HEK293 (cell line): Measurements from ENCODE around the gene KLK15.

Experiments
- CTCF ChIA-PET: fragments of 350-600 bp; formaldehyde crosslinking; extraction: SDS; loops from one replicate; lab custom pipeline; 2021; ENCODE audit warnings: antibody characterized with exemption; lab: Yijun Ruan, JAX
- POLR2A ChIA-PET: fragments of 300-600 bp; formaldehyde crosslinking; extraction: SDS; loops from one replicate; lab custom pipeline; 2020; ENCODE audit warnings: antibody characterized with exemption, inconsistent platforms; lab: Yijun Ruan, JAX
- H3K27ac ChIP-seq: fragments of 200-500 bp; sonication (Bioruptor generic); 2 replicates; pipeline ENCODE4 v1.5.1; 2014; ENCODE audit warnings: low read depth, low read length, control low read depth, inconsistent platforms; ENCODE audit errors: extremely low read depth
- H3K36me3 ChIP-seq, 2 experiments: fragments of 200-500 bp in 1 of 2; sonication (Bioruptor generic) in 1 of 2; 1 replicate in 1 of 2; 2 replicates in 1 of 2; pipeline ENCODE4 v1.5.1; 2014 to 2017; ENCODE audit warnings: inconsistent platforms in 2 of 2, low read length in 2 of 2; ENCODE audit not compliant: control insufficient read depth in 2 of 2, insufficient read depth in 1 of 2
- H3K4me1 ChIP-seq: fragments of 200-500 bp; sonication (Bioruptor generic); 2 replicates; pipeline ENCODE4 v1.5.1; 2014; ENCODE audit warnings: mild to moderate bottlenecking, low read length, inconsistent platforms; ENCODE audit not compliant: control insufficient read depth, insufficient read depth
- H3K4me3 ChIP-seq: 2 replicates; pipeline ENCODE4 v1.5.1; 2011; ENCODE audit warnings: low read depth, mild to moderate bottlenecking, control low read depth, low read length, moderate library complexity
- H3K9me3 ChIP-seq: fragments of 200-500 bp; sonication (Bioruptor generic); 2 replicates; pipeline ENCODE4 v1.5.1; 2014; ENCODE audit warnings: low read depth, low read length, inconsistent platforms; ENCODE audit not compliant: control insufficient read depth, insufficient read depth
- BCL6B ChIP-seq: fragments of 450-650 bp; formaldehyde crosslinking; IDR thresholded peaks from 2 replicates; pipeline ENCODE4 v1.5.1; 2017; ENCODE audit warnings: missing biosample characterization, missing genetic modification characterization
- IKZF3 ChIP-seq: fragments of 450-650 bp; IDR thresholded peaks from 2 replicates; pipeline ENCODE4 v1.5.0; 2018; ENCODE audit warnings: missing biosample characterization, mild to moderate bottlenecking, missing genetic modification characterization, moderate library complexity
- PBX3 ChIP-seq: sonication (generic); formaldehyde crosslinking; IDR thresholded peaks from 2 replicates; pipeline ENCODE4 v1.8.1; 2022; ENCODE audit warnings: mild to moderate bottlenecking, moderate library complexity, missing genetic modification reagents
- PRDM6 ChIP-seq: fragments of 450-650 bp; formaldehyde crosslinking; IDR thresholded peaks from 2 replicates; pipeline ENCODE4 v1.5.1; 2017; ENCODE audit warnings: missing biosample characterization, missing genetic modification characterization
- TCF7L2 ChIP-seq: IDR thresholded peaks from 2 replicates; pipeline ENCODE4 v1.6.1; 2011; ENCODE audit warnings: low read depth, mild to moderate bottlenecking, inconsistent platforms, low read length, moderate library complexity, borderline replicate concordance
- YY1 ChIP-seq: fragments of 450-650 bp; formaldehyde crosslinking; IDR thresholded peaks from 2 replicates; pipeline ENCODE4 v1.5.1; 2018; ENCODE audit warnings: missing biosample characterization, missing genetic modification characterization
- ZBTB17 ChIP-seq: fragments of 450-650 bp; formaldehyde crosslinking; IDR thresholded peaks from 2 replicates; pipeline ENCODE4 v1.5.1; 2016; ENCODE audit warnings: missing biosample characterization, missing genetic modification characterization
- ZNF132 ChIP-seq: fragments of 450-650 bp; formaldehyde crosslinking; IDR thresholded peaks from 2 replicates; pipeline ENCODE4 v1.5.1; 2017; ENCODE audit warnings: missing biosample characterization, missing genetic modification characterization, borderline replicate concordance
- ZNF214 ChIP-seq: fragments of 450-650 bp; formaldehyde crosslinking; IDR thresholded peaks from 2 replicates; pipeline ENCODE4 v1.5.1; 2017; ENCODE audit warnings: missing biosample characterization, mild to moderate bottlenecking, missing genetic modification characterization, borderline replicate concordance
- ZNF24 ChIP-seq: fragments of 450-650 bp; formaldehyde crosslinking; IDR thresholded peaks from 2 replicates; pipeline ENCODE4 v1.5.1; 2016; ENCODE audit warnings: missing biosample characterization, missing genetic modification characterization
- ZNF302 ChIP-seq: fragments of 450-650 bp; formaldehyde crosslinking; IDR thresholded peaks from 2 replicates; pipeline ENCODE4 v1.5.1; 2016; ENCODE audit warnings: missing biosample characterization, missing genetic modification characterization, low read depth
- ZNF362 ChIP-seq: fragments of 450-650 bp; formaldehyde crosslinking; IDR thresholded peaks from 2 replicates; pipeline ENCODE4 v1.5.1; 2016; ENCODE audit warnings: missing biosample characterization, missing genetic modification characterization
- ZNF394 ChIP-seq: fragments of 450-650 bp; formaldehyde crosslinking; IDR thresholded peaks from 2 replicates; pipeline ENCODE4 v1.5.1; 2016; ENCODE audit warnings: missing biosample characterization, missing genetic modification characterization, mild to moderate bottlenecking, moderate library complexity, borderline replicate concordance
- ZNF416 ChIP-seq: fragments of 450-650 bp; formaldehyde crosslinking; IDR thresholded peaks from 2 replicates; pipeline ENCODE4 v1.5.1; 2016; ENCODE audit warnings: missing biosample characterization, missing genetic modification characterization
- ZNF518A ChIP-seq: fragments of 450-650 bp; formaldehyde crosslinking; conservative IDR thresholded peaks from 2 replicates; pipeline ENCODE4 v1.5.1; 2016; ENCODE audit warnings: low read depth, missing biosample characterization, missing genetic modification characterization
- ZNF580 ChIP-seq: fragments of 450-650 bp; formaldehyde crosslinking; IDR thresholded peaks from 2 replicates; pipeline ENCODE4 v1.5.1; 2016; ENCODE audit warnings: missing biosample characterization, missing genetic modification characterization
- ZNF623 ChIP-seq: fragments of 450-650 bp; formaldehyde crosslinking; IDR thresholded peaks from 2 replicates; pipeline ENCODE4 v1.5.1; 2016; ENCODE audit warnings: missing biosample characterization, missing genetic modification characterization
- ZNF639 ChIP-seq: fragments of 450-650 bp; formaldehyde crosslinking; IDR thresholded peaks from 2 replicates; pipeline ENCODE4 v1.5.1; 2016; ENCODE audit warnings: missing biosample characterization, missing genetic modification characterization
- ZNF654 ChIP-seq: fragments of 450-650 bp; formaldehyde crosslinking; IDR thresholded peaks from 2 replicates; pipeline ENCODE4 v1.5.1; 2016; ENCODE audit warnings: low read depth, missing biosample characterization, missing genetic modification characterization
- ZNF692 ChIP-seq: fragments of 450-650 bp; formaldehyde crosslinking; IDR thresholded peaks from 2 replicates; pipeline ENCODE4 v1.5.1; 2016; ENCODE audit warnings: missing biosample characterization, missing genetic modification characterization
- ZNF785 ChIP-seq: fragments of 450-650 bp; formaldehyde crosslinking; IDR thresholded peaks from 2 replicates; pipeline ENCODE4 v1.5.1; 2016; ENCODE audit warnings: missing biosample characterization, missing genetic modification characterization

Gene KLK15

GRCh38 chr19:50792272-50793250 is 40.8 kb downstream of the KLK15 start:
- no peak overlapping the region for H3K4me3 ChIP-seq
- POLR2A ChIA-PET: interaction anchor here (0.6 to 7.9 kb wide), 7 partner anchors 10 to 226 kb away, joined by 3 to 85 read pairs (median 6); no protein-coding TSS in a partner anchor
- peaks cover 6 to 25% of the 10 kb centered on the region in 2 experiments; a peak in 2 of 3 replicates for H3K36me3 ChIP-seq
- H3K4me1 ChIP-seq: peaks cover 4% of the 10 kb centered on the region; the same call in 1 of the 2 replicates
- CTCF ChIA-PET: interaction anchor here (0.5 to 9.4 kb wide), 8 partner anchors 9 to 255 kb away, joined by 3 to 79 read pairs (median 4); no protein-coding TSS in a partner anchor
- no peak overlapping the region for H3K27ac ChIP-seq
- no peaks in the 10 kb centered on the region for H3K9me3 ChIP-seq
- TF ChIP-seq BCL6B (tag by site-specific recombination): no peak
- TF ChIP-seq ZNF623 (tag by site-specific recombination): no peak
- TF ChIP-seq TCF7L2: no peak
- TF ChIP-seq YY1 (tag by site-specific recombination): no peak
- no peak for TF ChIP-seq PBX3
- TF ChIP-seq ZNF214 (tag by site-specific recombination): no peak
- no peak for TF ChIP-seq ZNF654
- TF ChIP-seq ZNF24 (tag by site-specific recombination): peak; percentile 36; the same call in 1 of the 2 replicates
- no peak for TF ChIP-seq ZNF302 (tag by site-specific recombination)
- 0 out of 2 replicates have a peak, but pooled peaks have one; percentile 15 for TF ChIP-seq ZNF639 (tag by site-specific recombination)
- no peak for TF ChIP-seq ZNF416 (tag by site-specific recombination)
- TF ChIP-seq ZNF785 (tag by site-specific recombination): peak; percentile 20; the same call in 1 of the 2 replicates
- TF ChIP-seq ZNF394 (tag by site-specific recombination): 0 out of 2 replicates have a peak, but pooled peaks have one; percentile 9
- TF ChIP-seq IKZF3 (tag by site-specific recombination): no peak
- TF ChIP-seq ZNF518A: no peak
- peak; percentile 73 for TF ChIP-seq ZNF362 (tag by site-specific recombination)
- TF ChIP-seq ZNF132 (tag by site-specific recombination): no peak
- TF ChIP-seq PRDM6 (tag by site-specific recombination): no peak
- no peak for TF ChIP-seq ZNF692
- no peak for TF ChIP-seq ZNF580 (tag by site-specific recombination)
- no peak for TF ChIP-seq ZBTB17
